Hematopoietic multipotent progenitor cell treated with erythropoietin and hydrocortisone succinate and interleukin-3 and kit ligand, for 15 days (in vitro differentiated cells): Measurements from ENCODE around the gene C1orf232.

Source experiments
- DNase-seq: peaks from one replicate; pipeline ENCODE4 v3.0.0-alpha.2; 2015; ENCODE audit warnings: low spot score

C1orf232 gene

DNA sequence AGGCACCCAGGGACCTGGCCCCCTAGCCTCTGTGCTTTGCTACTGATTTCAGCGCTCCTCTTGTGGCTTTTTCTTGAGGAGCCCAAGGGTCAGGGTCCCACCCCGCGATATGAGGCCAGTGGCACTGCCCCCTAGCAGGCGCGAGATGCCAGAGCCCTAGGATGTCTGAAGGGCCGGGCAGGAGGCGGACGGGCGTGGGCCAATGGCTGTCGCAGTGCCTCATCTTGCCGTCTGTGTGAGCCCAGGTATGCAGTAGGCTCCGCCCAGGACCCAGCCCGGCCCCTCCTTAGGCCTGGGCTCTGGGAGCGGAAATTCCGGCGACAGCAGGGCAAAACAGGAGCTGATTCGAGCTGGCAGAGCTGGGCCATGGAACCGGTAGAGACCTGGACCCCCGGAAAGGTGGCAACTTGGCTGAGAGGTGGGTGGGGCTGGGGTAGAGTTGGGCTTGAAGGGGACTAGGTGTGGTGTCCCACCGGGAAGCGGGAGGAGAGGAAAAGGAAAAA lies 8.5 kb upstream of the C1orf232 start, which contains the start of gene CNKSR1:
Gene CNKSR1, plus strand, starts transcription at position 310 of the 503 bp plus-strand sequence. Its CDS starts 57 bp downstream, at position 367.
- DNase-seq = no peak

DNA sequence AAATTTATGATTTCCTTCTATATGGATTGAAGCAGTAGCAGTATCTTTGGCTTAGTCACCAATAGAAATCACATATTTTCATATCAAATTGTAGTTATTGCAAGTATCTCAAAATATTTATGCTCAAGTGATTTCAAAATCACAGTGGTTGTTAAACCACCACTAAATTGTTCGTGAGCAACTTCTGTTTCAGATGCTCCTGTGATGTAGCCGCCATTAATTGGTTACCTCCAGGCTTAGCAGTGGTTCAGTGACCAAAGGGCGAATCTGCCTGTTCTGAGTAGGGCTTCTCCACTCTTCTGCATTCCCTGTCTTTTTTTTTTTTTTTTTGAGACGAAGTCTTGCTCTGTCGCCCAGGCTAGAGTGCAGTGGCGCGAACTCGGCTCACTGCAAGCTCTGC lies 6.6 kb upstream of the C1orf232 start:
- no peak for DNase-seq

DNA sequence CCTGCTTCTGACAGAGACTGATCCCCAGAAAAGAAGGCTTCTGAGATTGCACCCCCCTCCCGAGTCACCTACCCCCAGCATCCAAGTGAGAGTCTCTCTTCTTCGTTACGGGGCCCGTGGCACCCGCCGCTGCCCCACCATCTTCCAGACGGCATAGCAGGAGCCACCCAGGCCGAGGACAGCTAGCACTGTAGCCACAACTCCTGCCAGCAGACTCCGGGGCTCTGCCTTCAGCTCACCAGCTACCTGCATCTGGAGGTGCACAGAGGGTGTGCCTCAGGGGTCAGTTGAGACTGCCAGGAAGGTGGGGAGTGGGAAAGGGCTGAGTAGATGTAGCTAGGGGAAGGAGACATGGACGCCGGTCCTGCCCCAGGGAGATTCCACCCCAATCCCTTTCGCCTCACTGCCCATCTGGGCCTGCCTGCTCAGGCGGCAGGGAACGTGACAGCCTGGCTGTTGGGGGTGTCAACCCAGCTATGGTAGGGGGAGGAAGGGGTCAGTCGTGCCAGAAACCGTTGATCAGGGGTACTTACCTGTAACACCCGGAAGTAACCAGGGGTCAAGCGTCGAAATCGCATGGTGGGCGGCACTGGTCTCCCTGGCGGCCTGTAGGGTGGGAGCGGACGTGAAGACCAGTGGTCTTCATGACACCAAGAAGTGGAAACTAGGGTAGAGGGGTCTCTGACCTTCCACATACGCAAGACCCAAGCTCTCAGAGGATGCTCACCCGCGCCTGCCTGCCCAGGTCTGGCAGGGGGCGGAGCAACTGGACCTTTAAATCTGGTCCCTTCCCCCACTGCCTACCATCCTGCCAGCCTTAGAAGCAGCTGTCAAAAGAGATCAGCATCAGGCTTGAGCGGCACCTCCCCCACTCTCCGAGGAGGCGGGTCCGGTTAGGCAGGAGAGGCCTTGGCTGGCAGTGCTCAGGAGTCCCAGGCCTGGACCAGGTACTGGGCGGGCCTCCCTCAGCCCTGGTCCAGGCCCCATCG lies 2.6 kb upstream of the C1orf232 start, which contains the start of gene ZNF593OS:
Gene ZNF593OS, minus strand, starts transcription at position 749 of the 989 bp plus-strand sequence. Its CDS starts 171 bp downstream, at position 578.
- DNase-seq = no peak

DNA sequence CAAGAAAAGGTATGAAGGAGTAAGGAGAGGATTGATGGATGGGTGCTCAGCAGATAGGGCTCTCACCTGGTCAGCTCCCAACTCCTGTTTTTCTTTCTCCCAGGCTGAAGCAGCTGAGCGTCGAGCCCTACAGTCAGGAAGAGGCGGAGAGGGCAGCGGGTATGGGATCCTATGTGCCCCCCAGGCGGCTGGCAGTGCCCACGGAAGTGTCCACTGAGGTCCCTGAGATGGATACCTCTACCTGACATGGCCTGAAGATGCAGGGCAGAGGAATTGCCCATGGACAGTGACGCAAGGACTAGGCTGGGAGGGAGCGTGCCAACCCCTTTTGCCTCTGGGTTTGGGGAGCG lies 1.7 kb upstream of the C1orf232 start:
- DNase-seq = no peak

DNA sequence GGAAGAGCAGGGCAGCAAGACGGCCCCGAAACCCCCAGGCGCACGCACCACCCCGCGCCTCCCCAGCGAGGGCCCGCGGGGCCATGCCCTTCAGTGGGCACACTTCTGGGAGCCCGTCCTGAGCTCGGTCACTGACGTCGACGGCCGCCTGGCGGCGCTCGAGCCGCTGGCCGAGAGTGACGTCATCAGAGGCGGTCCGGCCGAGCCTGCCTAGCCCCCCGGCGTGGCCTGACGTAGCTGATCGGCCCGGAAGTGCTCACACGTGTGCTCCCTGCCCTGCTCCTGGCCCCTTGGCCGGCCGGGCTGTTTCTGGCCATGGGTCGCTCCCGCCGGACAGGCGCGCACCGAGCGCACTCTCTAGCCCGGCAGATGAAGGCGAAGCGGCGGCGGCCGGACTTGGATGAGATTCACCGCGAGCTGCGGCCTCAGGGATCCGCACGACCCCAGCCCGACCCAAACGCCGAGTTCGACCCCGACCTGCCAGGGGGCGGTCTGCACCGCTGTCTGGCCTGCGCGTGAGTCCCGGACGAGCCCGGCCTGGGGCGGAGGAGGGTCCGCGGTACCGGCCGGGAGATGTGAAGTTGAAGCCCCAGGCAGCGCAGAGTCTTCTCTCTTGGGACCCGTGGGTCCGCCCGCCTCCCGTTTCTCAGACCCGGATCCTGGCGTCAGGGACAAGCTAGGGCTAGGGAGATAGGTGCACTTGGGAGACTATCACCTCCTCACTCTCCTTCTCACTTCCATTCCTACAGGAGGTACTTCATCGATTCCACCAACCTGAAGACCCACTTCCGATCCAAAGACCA lies 1.1 kb upstream of the C1orf232 start, which contains the start of gene ZNF593:
Gene ZNF593, plus strand, starts transcription at position 240 of the 803 bp plus-strand sequence. Its CDS starts 76 bp downstream, at position 316.
- DNase-seq = peak; percentile 89

DNA sequence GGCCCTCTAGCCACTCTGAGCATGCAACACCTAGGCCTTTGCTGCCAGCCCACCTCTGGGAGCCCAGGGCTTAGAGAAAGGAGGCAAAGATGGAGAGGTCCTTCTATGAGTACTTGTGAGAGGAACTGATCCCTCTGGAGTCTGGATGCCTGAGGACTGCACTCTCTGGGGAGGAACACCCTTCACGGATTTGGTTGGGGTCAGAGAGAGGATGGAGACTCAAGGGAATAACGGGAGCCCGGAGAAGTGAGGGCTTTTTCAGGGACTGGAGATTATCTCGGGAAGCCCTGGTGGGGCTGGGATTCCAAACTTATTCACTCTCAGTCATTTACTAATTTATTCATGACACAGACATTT lies 413 bp upstream of the C1orf232 start:
- no peak for DNase-seq

DNA sequence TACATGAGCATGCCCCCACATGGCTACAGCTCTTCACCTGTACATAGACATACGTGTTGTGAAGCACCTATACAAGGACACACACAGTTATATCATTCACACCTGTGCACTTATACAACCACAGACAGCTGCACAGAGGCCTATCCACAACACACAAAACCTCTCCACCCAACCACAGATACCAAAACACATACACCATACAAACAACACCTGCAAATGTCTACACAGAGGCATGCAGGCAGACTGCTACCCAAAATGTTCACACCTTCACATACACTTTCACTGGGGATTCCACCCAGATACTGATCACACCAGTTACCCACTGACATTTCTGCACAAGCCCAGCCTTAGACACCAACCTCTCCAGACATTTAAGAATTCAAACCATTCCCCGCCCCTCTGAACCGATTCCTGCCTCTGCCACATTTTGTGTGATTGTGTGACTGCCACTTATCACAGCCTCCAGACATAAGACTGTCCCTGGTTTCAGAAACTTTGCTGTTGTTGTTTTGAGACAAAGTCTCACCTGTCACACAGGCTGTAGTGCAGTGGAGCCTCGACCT lies 2.0 kb downstream of the C1orf232 start:
- DNase-seq = no peak

DNA sequence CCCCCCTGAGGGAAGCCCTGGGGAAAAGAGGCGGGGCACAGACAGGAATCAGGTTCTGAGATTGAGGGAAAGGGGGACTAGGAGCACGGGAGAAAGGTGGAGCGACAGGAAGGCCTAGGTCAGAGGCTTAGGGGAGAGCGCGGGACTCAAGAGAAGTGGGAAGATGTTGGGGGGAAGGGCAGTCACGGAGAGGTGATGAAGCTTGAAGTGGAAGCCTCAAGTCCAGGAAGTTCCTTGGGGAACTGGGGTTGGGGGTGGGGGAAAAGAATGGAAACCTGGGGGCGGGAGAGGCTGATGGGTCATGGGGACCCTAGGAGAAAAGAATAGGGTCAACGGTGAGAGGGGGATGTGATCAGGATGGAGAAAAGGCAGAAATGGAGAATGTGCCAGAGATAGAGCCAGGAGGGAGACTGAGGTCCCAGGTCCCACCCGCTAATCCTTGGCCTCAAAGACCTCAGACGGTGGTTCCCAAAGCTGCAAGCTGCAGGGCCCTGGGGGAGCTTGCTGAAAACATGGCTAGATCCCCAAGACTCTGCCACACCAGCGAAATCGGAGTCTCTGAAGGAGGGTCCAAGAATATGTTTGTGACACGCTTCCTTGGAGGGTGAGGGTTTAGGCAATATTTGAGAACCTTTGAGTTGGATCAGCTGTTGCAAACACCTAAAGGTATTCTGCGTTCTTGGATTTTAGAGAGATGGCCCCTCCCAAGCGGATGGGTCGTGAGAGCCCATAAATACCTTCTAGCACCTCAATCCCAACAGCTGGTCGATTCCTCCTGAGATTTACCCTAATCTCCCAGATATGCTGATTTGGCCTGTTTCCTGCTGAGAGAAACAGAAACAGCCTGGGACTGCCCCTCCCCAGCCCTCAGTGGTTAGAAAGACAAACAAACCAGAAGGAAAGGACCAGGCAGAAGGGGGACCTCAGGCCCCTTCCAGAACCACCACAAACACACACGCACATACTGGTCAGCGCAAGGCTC lies 3.6 kb downstream of the C1orf232 start:
- DNase-seq = no peak

DNA sequence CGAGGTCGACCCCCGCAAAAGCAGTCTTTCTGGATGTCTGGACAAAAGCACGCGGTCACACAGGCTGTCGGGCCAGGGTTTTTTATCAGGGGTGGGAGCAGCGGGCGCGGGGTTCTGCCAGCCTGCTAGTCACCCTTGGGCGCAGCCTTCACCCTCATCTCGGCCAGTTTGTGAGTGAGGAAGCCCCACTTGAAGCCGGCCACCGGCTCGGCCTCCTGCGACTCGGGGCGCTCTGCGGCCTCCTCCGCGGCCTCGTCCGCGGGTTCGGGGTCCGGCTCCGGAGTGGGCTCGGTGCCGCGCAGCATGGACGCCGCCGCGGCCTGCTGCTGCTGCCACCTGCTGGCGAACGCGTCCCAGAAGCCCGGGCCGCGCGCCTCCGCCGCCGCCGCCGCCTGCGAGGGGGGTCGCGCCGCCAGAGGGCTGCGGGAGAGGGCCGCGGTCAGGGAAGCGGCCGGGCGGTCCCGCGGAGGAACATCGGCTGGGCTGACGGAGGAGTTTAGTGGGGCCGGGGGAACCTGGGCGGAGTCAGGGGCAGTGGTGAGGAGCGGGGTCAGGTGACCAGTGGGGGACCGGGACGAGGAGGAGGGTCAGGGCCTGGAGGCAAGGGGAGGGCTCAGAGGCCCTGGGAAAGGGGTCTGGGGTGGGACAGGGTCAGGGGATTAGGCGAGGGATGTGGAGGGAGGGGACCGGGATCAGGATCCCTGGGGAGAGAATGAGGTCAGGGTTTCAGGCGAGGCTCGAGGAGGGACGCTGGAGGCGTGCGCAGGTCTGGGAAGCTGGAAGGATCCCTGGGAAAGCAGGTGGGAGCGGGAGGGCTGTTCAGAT lies 4.5 kb downstream of the C1orf232 start:
- peak; percentile 45 for DNase-seq

DNA sequence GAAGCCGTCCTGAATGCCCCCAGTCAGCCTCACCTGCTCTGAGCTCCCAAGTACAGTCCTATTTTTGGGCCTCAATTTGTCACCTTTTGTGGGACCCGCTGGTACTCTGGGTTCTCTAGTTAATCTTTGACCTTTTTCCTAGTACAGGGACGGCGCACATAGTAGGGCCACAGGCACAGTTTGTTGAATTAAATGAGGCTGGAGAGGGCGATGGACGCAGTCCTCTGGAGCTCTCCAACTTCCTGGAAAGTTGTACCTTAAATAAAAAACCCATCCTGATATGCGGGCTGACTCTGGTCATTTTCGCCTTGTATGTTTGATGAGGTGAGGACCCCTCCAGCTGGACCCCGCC lies 5.1 kb downstream of the C1orf232 start:
- no peak for DNase-seq

DNA sequence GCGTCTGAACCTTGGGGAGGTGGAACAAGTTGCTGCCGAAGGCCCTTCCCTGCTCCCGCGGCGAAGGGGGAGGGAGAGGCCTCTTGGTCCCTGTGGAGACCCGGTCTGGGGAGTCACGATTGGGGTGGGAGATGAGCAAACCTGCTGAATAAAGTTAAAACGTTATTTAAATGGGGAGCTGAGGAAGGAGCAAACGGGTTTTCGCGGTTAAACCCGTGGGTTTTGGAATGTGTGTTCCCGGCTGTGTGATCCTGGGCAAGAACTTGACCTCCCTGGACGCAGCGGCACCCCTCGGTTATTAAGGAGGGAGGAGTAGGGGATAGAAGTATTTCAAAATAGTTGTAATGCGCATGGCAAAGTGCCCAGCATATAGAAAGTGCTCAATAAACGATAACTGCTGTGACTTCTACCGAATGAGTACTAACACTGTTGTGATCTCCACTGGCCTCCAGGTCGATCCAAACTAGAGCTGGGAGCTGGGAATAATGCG lies 6.5 kb downstream of the C1orf232 start:
- no peak for DNase-seq

DNA sequence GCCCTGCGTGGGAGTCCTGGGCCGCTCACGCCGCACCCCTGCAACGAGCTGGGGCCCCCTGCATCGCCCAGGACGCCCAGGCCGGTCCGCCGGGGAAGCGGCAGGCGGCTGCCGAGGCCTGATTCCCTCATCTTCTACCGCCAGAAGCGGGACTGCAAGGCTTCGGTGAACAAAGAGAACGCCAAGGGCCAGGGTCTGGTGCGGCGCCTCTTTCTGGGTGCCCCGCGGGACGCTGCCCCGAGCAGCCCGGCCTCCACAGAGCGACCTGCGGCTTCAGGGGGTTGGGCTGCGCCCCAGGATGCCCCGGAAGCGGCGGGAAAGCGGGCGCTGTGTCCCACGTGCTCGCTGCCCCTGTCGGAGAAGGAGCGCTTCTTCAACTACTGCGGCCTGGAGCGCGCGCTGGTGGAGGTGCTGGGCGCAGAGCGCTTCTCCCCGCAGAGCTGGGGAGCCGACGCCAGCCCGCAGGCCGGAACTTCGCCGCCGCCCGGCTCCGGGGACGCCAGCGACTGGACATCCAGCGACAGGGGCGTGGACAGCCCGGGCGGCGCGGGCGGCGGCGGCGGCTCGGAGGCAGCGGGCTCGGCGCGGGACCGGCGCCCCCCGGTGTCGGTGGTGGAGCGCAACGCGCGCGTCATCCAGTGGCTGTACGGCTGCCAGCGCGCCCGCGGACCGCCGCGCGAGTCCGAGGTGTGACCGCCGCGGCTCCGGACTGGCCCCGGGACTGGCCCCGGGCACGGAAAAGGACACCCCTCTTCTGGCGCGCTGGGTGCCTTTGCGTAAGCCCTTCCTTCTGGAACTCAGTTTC lies 7.1 kb downstream of the C1orf232 start:
- DNase-seq = peak; percentile 53

DNA sequence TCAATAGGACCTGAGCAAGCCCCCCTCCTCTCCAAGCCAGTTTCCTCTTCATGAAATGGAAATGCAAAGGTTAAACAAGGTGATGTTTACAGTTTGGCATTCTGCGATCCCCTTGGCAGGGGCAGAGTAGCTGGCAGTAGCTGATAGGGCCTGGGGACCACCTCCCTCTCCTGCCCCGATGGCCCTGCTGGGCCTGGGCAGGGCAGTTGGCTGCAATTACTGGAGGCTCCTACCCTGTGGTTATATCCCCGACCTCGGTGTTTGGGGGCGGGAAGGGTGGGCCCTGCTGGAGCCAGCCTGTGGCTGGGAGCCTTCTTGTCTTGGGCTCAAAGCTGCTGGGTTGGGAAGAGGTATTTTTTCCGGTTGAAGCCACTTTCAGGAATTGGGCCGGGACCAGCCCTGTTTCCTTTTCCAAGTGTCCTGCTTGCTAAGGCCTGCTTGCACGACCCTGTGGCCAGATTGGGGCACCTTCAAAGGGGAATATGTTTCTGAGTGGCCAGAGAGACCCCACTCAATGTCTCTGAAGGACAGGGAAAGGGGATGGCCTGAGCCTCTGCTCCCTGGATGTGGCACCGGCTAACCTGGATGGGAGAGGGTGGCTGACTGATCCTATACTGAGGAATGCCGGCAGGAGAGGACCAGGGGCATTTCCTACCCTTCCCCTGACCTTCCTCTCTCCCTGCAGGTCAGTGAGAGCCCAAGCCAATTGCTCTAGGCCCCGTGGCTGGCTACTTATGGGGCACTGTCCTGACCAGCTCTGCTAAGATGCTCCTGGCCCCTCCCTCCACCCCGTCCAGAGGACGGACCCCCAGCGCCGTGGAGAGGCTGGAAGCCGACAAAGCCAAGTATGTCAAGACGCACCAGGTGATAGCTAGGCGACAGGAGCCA lies 8.0 kb downstream of the C1orf232 start:
- DNase-seq = peak; percentile 41

DNA sequence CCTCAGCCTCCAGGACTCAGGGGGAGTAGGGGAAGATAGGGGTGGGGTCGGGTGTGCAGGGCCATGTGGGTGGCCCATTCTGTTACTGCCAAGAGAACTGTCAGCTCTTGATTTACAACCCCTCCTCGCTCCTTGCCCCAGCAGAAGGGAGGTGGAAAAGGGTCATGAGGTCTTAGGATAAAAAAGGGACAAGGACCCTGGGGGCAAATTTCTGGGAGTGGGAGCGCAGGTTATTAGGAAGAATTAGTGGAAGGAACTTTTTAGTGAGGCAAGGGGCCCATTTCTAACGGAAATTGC lies 9.1 kb downstream of the C1orf232 start:
- no peak for DNase-seq

DNA sequence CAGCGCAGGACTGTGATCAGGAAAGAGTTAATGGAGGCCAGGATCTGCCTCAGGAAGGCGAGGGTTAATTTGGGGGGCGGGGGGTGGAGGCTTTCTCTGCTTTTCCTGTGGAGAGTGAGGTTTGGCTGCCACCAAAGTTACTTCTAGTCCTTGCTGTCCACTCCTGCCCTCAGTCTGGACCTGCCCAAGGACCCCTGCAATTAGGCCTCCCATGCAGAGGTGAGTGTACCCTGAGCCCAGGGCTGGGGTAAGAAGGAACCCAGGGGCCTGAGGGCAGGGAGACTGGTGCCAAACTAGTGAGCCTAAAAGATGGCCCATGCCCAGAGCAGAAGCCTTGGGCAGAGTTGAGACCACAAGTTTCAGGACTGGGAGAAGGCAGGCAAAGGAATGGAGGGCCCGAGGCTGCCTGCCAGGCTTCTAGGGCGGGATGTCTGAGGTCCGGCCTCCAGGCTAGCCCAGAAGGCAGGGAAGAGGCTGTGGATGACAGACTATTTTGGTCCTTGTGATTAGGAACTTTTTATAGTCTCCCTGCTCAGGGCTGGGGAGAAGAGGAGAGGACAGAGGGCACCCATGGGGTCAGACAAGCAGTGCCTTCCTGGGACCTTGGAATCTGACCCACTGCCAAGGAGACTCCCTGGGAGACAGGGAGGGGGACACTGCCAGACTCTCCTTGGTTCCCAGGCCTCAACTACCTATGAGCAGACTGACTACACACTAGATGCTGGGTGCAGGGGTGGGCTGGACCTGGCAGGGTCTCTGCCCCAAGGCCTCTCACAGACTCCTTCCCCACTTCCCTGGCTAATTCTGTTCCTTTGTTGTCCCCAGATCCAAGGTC lies 9.6 kb downstream of the C1orf232 start, which contains the start of gene FAM110D:
Gene FAM110D, plus strand, starts transcription at position 172 of the 835 bp plus-strand sequence. CDS start 2,213 bp downstream, outside the sequence.
- DNase-seq = no peak

DNA sequence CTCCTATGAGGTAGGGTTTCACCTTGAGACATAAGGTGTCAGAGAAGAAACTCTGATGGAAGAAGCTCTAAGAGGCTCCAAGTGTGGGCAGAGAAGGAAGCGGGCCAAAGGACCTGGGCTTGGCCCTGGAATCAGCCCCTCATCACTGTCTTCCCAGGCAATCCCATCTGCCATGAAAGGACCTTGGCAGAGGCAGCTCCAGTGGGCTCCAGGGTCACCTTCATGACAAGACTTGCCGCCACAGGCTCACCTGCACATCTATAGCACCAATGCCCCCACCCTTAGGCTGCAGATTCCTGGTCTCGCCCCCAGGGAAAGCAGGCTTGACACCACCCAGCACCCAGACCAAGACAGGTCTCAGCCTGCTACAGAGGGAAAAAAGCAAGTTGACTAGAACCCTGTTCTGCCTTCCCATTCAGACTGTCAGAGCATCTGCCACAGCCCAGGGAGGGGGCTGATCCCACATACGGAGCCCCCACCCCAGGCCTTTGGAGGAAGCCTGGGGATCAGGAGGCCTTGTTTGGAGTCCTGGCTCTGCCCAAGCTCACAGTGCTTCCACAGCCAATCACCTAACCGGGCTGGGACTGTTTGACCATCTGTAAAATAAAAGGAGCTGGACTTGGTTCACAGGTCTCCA lies 10.4 kb downstream of the C1orf232 start:
- no peak for DNase-seq
